ENCODE data around the gene LAMA3. TPM values are rescaled to one million over a fixed set of nuclear protein-coding genes. Genes with fewer than 3 reads are reported as not detected.
A peak's percentile ranks its signal among the peaks of the same experiment; 100 is the strongest.

The LAMA3 gene
- total RNA-seq, 1 donor = 8.3 TPM

DNA sequence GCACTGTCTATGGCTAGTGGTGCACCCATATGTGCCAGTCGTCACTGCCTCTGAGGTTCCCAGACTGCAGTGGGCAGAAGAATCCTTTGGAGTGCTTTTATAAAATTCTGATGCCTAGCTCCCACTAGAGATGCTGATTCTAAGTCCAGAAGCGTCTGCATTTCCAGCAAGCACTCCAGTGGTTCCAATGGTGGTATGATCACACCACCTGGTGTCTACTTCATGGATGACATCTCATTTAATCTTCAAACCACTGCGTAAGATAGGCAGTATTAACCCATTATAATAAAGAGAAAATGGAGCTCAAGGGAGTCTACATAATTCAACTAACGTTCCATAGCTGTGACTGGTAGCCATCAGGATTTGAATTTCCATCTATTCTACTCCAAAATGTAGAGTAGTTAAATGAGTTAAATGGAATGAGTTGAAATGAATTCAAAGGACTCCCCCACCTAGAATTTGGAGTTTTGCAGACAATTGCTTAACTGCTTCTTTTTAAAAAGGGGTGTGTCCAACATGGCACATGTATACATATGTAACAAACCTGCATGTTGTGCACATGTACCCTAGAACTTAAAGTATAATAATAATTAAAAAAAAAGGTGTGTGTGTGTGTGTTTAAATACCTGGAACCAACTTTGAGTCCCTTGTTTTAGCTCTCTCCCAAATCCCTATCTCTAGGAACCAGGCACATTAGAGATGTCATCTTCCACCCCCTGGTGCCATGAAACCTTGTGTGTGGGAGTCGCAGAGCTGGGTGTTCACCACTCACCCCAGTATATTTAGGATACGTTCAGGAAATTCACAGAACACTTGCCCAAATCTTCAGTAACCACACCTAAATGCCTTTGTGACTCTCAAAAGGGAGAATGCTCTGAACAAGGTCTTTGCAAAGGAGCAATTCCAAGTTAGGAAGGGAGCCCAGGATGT lies 14.1 kb downstream of the LAMA3 start:
- H3K79me2 ChIP-seq (ENCODE audit: insufficient read depth, low read length) = no peaks in the 10 kb centered on the region
- no peak overlapping the region for H2AFZ ChIP-seq (ENCODE audit: low read length)
- H3K4me1 ChIP-seq (ENCODE audit: insufficient read depth, low read length) = no peaks in the 10 kb centered on the region
- H4K20me1 ChIP-seq (ENCODE audit: insufficient read depth, low read length) = no peaks in the 10 kb centered on the region
- H3K4me2 ChIP-seq (ENCODE audit: insufficient read depth, low read length) = no peak overlapping the region
- H3K27me3 ChIP-seq (ENCODE audit: insufficient read depth, low read length) = no peaks in the 10 kb centered on the region
- H3K9me3 ChIP-seq (ENCODE audit: low read depth, low read length) = peaks cover 4% of the 10 kb centered on the region
- TF ChIP-seq CTCF (IDR thresholded peaks at IDR 0.05; ENCODE audit: extremely low read depth, low read depth, low read length) = peak; percentile 77
- no peaks in the 10 kb centered on the region for H3K36me3 ChIP-seq (ENCODE audit: insufficient read depth, low read length)
- H3K4me3 ChIP-seq (ENCODE audit: insufficient read depth, low read length) = no peak overlapping the region
- no peak overlapping the region for H3K27ac ChIP-seq (ENCODE audit: low read depth, low read length)
- DNase-seq (ENCODE audit: insufficient read length, low spot score, missing footprints) = peak; percentile 77

GRCh38 chr18:23703987-23704384 lies 14.7 kb downstream of the LAMA3 start:
- H3K36me3 ChIP-seq (ENCODE audit: insufficient read depth, low read length) = no peaks in the 10 kb centered on the region
- DNase-seq (ENCODE audit: insufficient read length, low spot score, missing footprints) = no peak
- no peaks in the 10 kb centered on the region for H4K20me1 ChIP-seq (ENCODE audit: insufficient read depth, low read length)
- no peak overlapping the region for H3K4me2 ChIP-seq (ENCODE audit: insufficient read depth, low read length)
- no peaks in the 10 kb centered on the region for H3K4me1 ChIP-seq (ENCODE audit: insufficient read depth, low read length)
- no peak overlapping the region for H3K4me3 ChIP-seq (ENCODE audit: insufficient read depth, low read length)
- H3K79me2 ChIP-seq (ENCODE audit: insufficient read depth, low read length) = no peaks in the 10 kb centered on the region
- TF ChIP-seq CTCF (IDR thresholded peaks at IDR 0.05; ENCODE audit: extremely low read depth, low read depth, low read length) = no peak
- peaks cover 4% of the 10 kb centered on the region for H3K9me3 ChIP-seq (ENCODE audit: low read depth, low read length)
- no peak overlapping the region for H2AFZ ChIP-seq (ENCODE audit: low read length)
- no peak overlapping the region for H3K27ac ChIP-seq (ENCODE audit: low read depth, low read length)
- H3K27me3 ChIP-seq (ENCODE audit: insufficient read depth, low read length) = no peaks in the 10 kb centered on the region

GRCh38 chr18:23704806-23705205 lies 15.6 kb downstream of the LAMA3 start:
- DNase-seq (ENCODE audit: insufficient read length, low spot score, missing footprints) = no peak
- Histone ChIP-seq H3K27me3 (ENCODE audit: insufficient read depth, low read length) (no peaks in the 10 kb centered on the region), H2AFZ (ENCODE audit: low read length) (no peak overlapping the region), H3K4me3 (ENCODE audit: insufficient read depth, low read length) (no peak overlapping the region), H3K27ac (ENCODE audit: low read depth, low read length) (no peak overlapping the region), H3K79me2 (ENCODE audit: insufficient read depth, low read length) (no peaks in the 10 kb centered on the region), H3K36me3 (ENCODE audit: insufficient read depth, low read length) (no peaks in the 10 kb centered on the region), H3K4me2 (ENCODE audit: insufficient read depth, low read length) (no peak overlapping the region), H4K20me1 (ENCODE audit: insufficient read depth, low read length) (no peaks in the 10 kb centered on the region), H3K9me3 (ENCODE audit: low read depth, low read length) (peaks cover 4% of the 10 kb centered on the region), H3K4me1 (ENCODE audit: insufficient read depth, low read length) (no peaks in the 10 kb centered on the region)
- TF ChIP-seq CTCF (IDR thresholded peaks at IDR 0.05; ENCODE audit: extremely low read depth, low read depth, low read length) = no peak

GRCh38 chr18:23706971-23707640 lies 17.9 kb downstream of the LAMA3 start:
- H3K9me3 ChIP-seq (ENCODE audit: low read depth, low read length) = peaks cover 4% of the 10 kb centered on the region
- H3K4me2 ChIP-seq (ENCODE audit: insufficient read depth, low read length) = no peak overlapping the region
- H4K20me1 ChIP-seq (ENCODE audit: insufficient read depth, low read length) = no peaks in the 10 kb centered on the region
- H3K4me1 ChIP-seq (ENCODE audit: insufficient read depth, low read length) = no peaks in the 10 kb centered on the region
- no peaks in the 10 kb centered on the region for H3K79me2 ChIP-seq (ENCODE audit: insufficient read depth, low read length)
- H3K4me3 ChIP-seq (ENCODE audit: insufficient read depth, low read length) = no peak overlapping the region
- H3K36me3 ChIP-seq (ENCODE audit: insufficient read depth, low read length) = no peaks in the 10 kb centered on the region
- no peaks in the 10 kb centered on the region for H3K27me3 ChIP-seq (ENCODE audit: insufficient read depth, low read length)
- no peak overlapping the region for H3K27ac ChIP-seq (ENCODE audit: low read depth, low read length)
- no peak overlapping the region for H2AFZ ChIP-seq (ENCODE audit: low read length)
- DNase-seq (ENCODE audit: insufficient read length, low spot score, missing footprints) = no peak
- TF ChIP-seq CTCF (IDR thresholded peaks at IDR 0.05; ENCODE audit: extremely low read depth, low read depth, low read length) = no peak
